HepG2 (cell line): ENCODE measurements around the gene PIP5K1A. TPM values are rescaled to one million over a fixed set of nuclear protein-coding genes. Genes with fewer than 3 reads are reported as not detected.

Source experiments
- BRCA1 ChIP-seq: sonication (generic); formaldehyde crosslinking; IDR thresholded peaks from 2 replicates; pipeline ENCODE4 v1.4.0; 2020; ENCODE audit warnings: missing genetic modification reagents
- CCAR2 ChIP-seq: fragments of 200-400 bp; formaldehyde crosslinking; optimal IDR thresholded peaks from 2 replicates; pipeline ENCODE3; 2018; ENCODE audit warnings: low read depth, mild to moderate bottlenecking, low read length, moderate library complexity
- ELF1 ChIP-seq: sonication (generic); formaldehyde crosslinking; IDR thresholded peaks from 2 replicates; pipeline ENCODE4 v1.4.0; 2020; ENCODE audit warnings: missing genetic modification reagents
- ETV5 ChIP-seq: IDR thresholded peaks from 2 replicates; pipeline ENCODE4 v1.6.1; 2018; ENCODE audit warnings: missing biosample characterization, missing genetic modification reagents, inconsistent platforms, borderline replicate concordance
- ETV6 ChIP-seq: sonication (generic); formaldehyde crosslinking; conservative IDR thresholded peaks from 2 replicates; pipeline ENCODE4 v1.4.0; 2020; ENCODE audit warnings: missing genetic modification reagents
- HNRNPK ChIP-seq: fragments of 200-400 bp; formaldehyde crosslinking; IDR thresholded peaks from 2 replicates; pipeline ENCODE4 v1.6.1; 2018; ENCODE audit warnings: low read length, low read depth, moderate library complexity, mild to moderate bottlenecking; ENCODE audit not compliant: poor library complexity, severe bottlenecking
- JUND ChIP-seq: sonication (generic); formaldehyde crosslinking; IDR thresholded peaks from 2 replicates; pipeline ENCODE4 v1.8.0; 2022; ENCODE audit warnings: mild to moderate bottlenecking, missing genetic modification reagents
- KLF11 ChIP-seq: IDR thresholded peaks from 2 replicates; pipeline ENCODE4 v1.6.1; 2016; ENCODE audit warnings: missing compliant biosample characterization
- REXO4 ChIP-seq: sonication (generic); formaldehyde crosslinking; IDR thresholded peaks from 2 replicates; pipeline ENCODE4 v1.8.0; 2022; ENCODE audit warnings: missing genetic modification reagents, mild to moderate bottlenecking, borderline replicate concordance
- TBX3 ChIP-seq: fragments of 450-650 bp; IDR thresholded peaks from 2 replicates; pipeline ENCODE4 v1.6.1; 2017; ENCODE audit warnings: antibody characterized with exemption, mild to moderate bottlenecking, inconsistent platforms, borderline replicate concordance
- TEAD3 ChIP-seq: optimal IDR thresholded peaks from 2 replicates; pipeline ENCODE3; 2016; ENCODE audit warnings: borderline replicate concordance
- TOPORS ChIP-seq: sonication (generic); formaldehyde crosslinking; IDR thresholded peaks from 2 replicates; pipeline ENCODE4 v1.8.0; 2023; ENCODE audit warnings: mild to moderate bottlenecking, missing genetic modification reagents
- ZNF256 ChIP-seq: sonication (generic); formaldehyde crosslinking; conservative IDR thresholded peaks from 2 replicates; pipeline ENCODE4 v1.4.0; 2020; ENCODE audit warnings: missing genetic modification reagents
- ZNF569 ChIP-seq: sonication (generic); formaldehyde crosslinking; IDR thresholded peaks from 2 replicates; pipeline ENCODE4 v1.5.0; 2020; ENCODE audit warnings: mild to moderate bottlenecking, missing genetic modification reagents, moderate library complexity, borderline replicate concordance
- ZNF572 ChIP-seq: sonication (generic); formaldehyde crosslinking; IDR thresholded peaks from 2 replicates; pipeline ENCODE4 v1.5.1; 2020; ENCODE audit warnings: mild to moderate bottlenecking, missing genetic modification reagents
- polyA plus RNA-seq, 8 experiments: library from polyadenylated mRNA; depleted of rRNA in 3 of 8; stranded (reverse) in 7 of 8; unstranded in 1 of 8; fragments of >200 nt; fragmentation: Illumina TruSeq in 4 of 8; extraction: Trizol in 4 of 8; gene quantifications; 2 replicates each; pipeline versions ENCODE4 v1.2.1 to v1.2.3, GENCODE V29; 2011 to 2016; ENCODE audit warnings: low read depth in 4 of 8, missing spikeins in 1 of 8, mixed read lengths in 1 of 8; ENCODE audit not compliant: insufficient read depth in 1 of 8
- total RNA-seq, 5 experiments: library from RNA; depleted of rRNA; stranded (reverse); fragments of >200 nt; fragmentation: Illumina TruSeq; extraction: Trizol; gene quantifications; 2 replicates each; pipeline ENCODE4 v1.2.3, GENCODE V29; 2016; ENCODE audit warnings: low read depth in 1 of 5
- TF ChIP-seq, protein P1 (sequence below): sonication (generic); formaldehyde crosslinking; IDR thresholded peaks from 2 replicates; pipeline ENCODE4 v1.4.0; 2020; ENCODE audit warnings: mild to moderate bottlenecking, missing genetic modification reagents
- TF ChIP-seq, protein P2 (sequence below): sonication (generic); formaldehyde crosslinking; IDR thresholded peaks from 2 replicates; pipeline ENCODE4 v1.5.0; 2020; ENCODE audit warnings: mild to moderate bottlenecking, missing genetic modification reagents, borderline replicate concordance
- TF ChIP-seq, protein P3 (sequence below): sonication (generic); formaldehyde crosslinking; IDR thresholded peaks from 2 replicates; pipeline ENCODE4 v1.8.1; 2023; ENCODE audit warnings: mild to moderate bottlenecking, moderate library complexity, missing genetic modification reagents
- TF ChIP-seq, protein P4 (sequence below), 2 experiments: sonication (generic) in 1 of 2; formaldehyde crosslinking in 1 of 2; IDR thresholded peaks; 2 replicates each; pipeline versions ENCODE4 v1.5.1 to v1.6.1; 2011 to 2020; ENCODE audit warnings: borderline replicate concordance in 1 of 2, low read depth in 1 of 2, low read length in 1 of 2, mild to moderate bottlenecking in 1 of 2, missing genetic modification reagents in 1 of 2, moderate library complexity in 1 of 2
- TF ChIP-seq, protein P5 (sequence below): sonication (generic); formaldehyde crosslinking; conservative IDR thresholded peaks from 2 replicates; pipeline ENCODE4 v1.4.0; 2020; ENCODE audit warnings: missing genetic modification reagents

The PIP5K1A gene
- total and polyA plus RNA-seq, 2 of the 13 experiments (the other 11 are each of a cell fraction or from before 2014, with no cell fraction given), result 45.3 to 65.1 TPM

DNA sequence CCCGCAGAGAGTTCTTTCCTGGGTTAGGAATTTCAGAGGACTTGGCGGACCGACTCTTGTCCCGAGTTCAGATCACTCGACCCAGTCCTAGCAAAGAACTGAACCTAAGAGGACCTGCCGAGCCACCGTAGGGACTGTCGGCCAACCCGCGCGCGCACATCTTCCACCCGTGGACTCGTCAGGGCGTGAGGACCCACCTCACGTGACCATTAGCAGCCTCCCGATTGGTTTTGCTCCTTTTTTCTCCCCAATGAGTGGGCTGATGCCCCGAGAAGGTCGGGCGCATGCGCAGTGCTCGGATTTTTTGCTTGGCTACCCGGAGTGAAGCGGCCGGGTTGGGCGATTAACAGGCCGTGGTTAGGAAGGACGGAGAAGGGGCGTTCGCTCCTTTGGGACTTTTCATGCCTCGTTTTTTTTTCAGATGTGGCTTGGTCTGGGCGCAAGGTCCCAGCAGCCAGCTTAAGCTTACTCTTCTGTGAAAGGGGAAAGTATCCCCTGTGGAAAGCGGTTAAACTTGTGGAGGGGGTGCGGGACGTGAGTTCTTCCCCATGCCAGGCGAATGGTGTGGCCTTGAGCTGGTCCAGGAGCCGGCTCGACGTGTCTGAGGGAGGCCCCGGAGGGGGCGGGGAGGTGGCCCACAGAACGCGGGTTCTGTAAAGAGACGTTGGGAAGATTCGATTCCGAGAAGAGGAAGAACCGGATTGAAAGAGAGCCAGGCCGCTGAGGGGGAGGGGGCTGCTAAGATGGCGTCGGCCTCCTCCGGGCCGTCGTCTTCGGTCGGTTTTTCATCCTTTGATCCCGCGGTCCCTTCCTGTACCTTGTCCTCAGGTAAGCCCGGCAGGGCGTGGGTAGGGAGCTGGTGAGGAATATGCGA is at the start of gene PIP5K1A (continued):
- TF ChIP-seq, protein P1, sequence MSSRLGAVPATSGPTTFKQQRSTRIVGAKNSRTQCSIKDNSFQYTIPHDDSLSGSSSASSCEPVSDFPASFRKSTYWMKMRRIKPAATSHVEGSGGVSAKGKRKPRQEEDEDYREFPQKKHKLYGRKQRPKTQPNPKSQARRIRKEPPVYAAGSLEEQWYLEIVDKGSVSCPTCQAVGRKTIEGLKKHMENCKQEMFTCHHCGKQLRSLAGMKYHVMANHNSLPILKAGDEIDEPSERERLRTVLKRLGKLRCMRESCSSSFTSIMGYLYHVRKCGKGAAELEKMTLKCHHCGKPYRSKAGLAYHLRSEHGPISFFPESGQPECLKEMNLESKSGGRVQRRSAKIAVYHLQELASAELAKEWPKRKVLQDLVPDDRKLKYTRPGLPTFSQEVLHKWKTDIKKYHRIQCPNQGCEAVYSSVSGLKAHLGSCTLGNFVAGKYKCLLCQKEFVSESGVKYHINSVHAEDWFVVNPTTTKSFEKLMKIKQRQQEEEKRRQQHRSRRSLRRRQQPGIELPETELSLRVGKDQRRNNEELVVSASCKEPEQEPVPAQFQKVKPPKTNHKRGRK, result no peak
- TF ChIP-seq, protein P2, sequence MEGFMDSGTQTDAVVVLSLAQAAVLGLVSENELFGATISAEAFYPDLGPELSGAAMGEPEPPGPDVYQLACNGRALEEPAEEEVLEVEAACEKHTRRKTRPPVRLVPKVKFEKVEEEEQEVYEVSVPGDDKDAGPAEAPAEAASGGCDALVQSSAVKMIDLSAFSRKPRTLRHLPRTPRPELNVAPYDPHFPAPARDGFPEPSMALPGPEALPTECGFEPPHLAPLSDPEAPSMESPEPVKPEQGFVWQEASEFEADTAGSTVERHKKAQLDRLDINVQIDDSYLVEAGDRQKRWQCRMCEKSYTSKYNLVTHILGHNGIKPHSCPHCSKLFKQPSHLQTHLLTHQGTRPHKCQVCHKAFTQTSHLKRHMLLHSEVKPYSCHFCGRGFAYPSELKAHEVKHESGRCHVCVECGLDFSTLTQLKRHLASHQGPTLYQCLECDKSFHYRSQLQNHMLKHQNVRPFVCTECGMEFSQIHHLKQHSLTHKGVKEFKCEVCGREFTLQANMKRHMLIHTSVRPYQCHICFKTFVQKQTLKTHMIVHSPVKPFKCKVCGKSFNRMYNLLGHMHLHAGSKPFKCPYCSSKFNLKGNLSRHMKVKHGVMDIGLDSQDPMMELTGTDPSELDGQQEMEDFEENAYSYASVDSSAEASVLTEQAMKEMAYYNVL (CRISPR knock-in tag), result no peak; the same call in 1 of the 2 replicates
- TF ChIP-seq HNRNPK (no peak), ETV5 (CRISPR knock-in tag) (no peak), KLF11 (CRISPR knock-in tag) (peak; percentile 54; the same call in 1 of the 2 replicates), JUND (no peak), ETV6 (CRISPR knock-in tag) (no peak; the same call in 1 of the 2 replicates), BRCA1 (no peak), TBX3 (no peak), TEAD3 (CRISPR knock-in tag) (peak; percentile 0), ZNF572 (CRISPR knock-in tag) (no peak), REXO4 (CRISPR knock-in tag) (no peak), ELF1 (CRISPR knock-in tag) (no peak), CCAR2 (no peak), ZNF256 (no peak), ZNF569 (CRISPR knock-in tag) (no peak), TOPORS (CRISPR knock-in tag) (peak; percentile 33; the same call in 1 of the 2 replicates)
- TF ChIP-seq, protein P3, sequence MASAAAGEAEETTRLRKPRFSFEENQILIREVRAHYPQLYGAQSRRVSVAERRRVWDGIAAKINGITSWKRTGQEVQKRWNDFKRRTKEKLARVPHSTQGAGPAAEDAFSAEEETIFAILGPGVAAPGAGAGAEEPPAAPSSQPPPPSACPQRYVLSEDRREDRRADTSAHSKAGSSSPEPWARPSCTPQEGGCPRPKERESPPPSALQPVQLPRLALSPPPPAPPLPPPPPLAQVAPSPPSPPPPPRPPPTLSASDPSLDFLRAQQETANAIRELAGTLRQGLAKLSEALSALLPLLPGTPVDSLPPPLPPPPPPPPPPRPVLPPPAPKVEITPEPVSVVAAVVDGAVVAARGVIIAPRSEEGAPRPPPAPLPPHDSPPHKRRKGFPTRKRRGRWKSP, result peak; percentile 37; the same call in 1 of the 2 replicates
- TF ChIP-seq, protein P4, sequence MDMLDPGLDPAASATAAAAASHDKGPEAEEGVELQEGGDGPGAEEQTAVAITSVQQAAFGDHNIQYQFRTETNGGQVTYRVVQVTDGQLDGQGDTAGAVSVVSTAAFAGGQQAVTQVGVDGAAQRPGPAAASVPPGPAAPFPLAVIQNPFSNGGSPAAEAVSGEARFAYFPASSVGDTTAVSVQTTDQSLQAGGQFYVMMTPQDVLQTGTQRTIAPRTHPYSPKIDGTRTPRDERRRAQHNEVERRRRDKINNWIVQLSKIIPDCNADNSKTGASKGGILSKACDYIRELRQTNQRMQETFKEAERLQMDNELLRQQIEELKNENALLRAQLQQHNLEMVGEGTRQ (IDR thresholded peaks at IDR 0.05; ENCODE audit: low read depth, low read length), result peak; percentile 98
- TF ChIP-seq, protein P4 (CRISPR knock-in tag; IDR thresholded peaks at IDR 0.05; ENCODE audit: borderline replicate concordance), result peak; percentile 99
- TF ChIP-seq, protein P5, sequence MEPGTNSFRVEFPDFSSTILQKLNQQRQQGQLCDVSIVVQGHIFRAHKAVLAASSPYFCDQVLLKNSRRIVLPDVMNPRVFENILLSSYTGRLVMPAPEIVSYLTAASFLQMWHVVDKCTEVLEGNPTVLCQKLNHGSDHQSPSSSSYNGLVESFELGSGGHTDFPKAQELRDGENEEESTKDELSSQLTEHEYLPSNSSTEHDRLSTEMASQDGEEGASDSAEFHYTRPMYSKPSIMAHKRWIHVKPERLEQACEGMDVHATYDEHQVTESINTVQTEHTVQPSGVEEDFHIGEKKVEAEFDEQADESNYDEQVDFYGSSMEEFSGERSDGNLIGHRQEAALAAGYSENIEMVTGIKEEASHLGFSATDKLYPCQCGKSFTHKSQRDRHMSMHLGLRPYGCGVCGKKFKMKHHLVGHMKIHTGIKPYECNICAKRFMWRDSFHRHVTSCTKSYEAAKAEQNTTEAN (CRISPR knock-in tag), result no peak
